GM12892 (cell line): ENCODE measurements around the gene TOGARAM1.
A peak's percentile ranks its signal among the peaks of the same experiment; 100 is the strongest.

Source experiments
- DNase-seq: peaks from one replicate; pipeline ENCODE4 v3.0.0; 2011; ENCODE audit not compliant: insufficient read length
- FAIRE-seq: peaks from 2 replicates; lab custom pipeline; 2011; peaks lifted over from hg19 to GRCh38; lab: Jason Lieb, UNC
- POLR2A ChIP-seq: IDR thresholded peaks from 2 replicates; pipeline ENCODE4 v1.6.1; 2011; ENCODE audit warnings: low read depth, low read length, control low read depth
- POLR2AphosphoS5 ChIP-seq: IDR thresholded peaks from 2 replicates; pipeline ENCODE4 v1.6.1; 2011; ENCODE audit warnings: low read depth, low read length, control low read depth
- TAF1 ChIP-seq: IDR thresholded peaks from 2 replicates; pipeline ENCODE4 v1.6.1; 2011; ENCODE audit warnings: low read depth, mild to moderate bottlenecking, control low read depth, low read length, borderline replicate concordance

Gene TOGARAM1

DNA sequence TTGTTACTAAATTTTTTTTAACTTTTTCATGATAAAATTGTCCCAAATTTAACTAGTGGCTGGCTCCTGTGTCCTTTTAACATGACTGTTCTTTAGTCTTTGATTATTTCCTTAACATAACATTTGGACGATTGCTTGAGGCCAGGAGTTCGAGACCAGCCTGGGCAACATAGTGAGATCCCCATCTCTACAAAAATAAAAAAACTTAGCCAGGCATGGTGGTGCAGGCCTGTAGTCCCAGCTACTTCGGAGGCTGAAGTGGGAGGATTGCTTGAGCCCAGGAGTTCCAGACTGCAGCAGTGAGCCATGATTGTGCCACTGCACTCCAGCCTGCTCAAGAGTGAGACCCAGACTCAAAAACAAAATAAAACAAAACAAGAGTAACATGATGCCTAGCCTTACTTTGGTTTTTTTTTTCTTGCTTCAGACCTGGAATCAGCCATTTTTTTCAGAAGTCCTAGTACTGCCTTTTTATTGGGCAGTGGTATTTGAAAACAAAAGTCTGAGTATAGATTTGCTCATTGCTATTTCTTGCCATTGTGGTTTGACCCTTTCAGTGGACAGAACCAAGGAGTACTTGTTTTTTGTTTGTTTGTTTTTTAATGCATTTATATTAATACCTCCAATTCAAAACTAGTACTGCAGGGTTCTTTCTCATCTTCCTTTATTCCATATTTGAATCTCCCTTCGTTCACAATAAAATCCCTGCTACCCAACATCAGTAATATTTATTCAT is 4.8 kb downstream of the TOGARAM1 start:
- FAIRE-seq (peak; percentile 76), DNase-seq (no peak)
- TF ChIP-seq POLR2A (no peak), POLR2AphosphoS5 (no peak), TAF1 (no peak)

DNA sequence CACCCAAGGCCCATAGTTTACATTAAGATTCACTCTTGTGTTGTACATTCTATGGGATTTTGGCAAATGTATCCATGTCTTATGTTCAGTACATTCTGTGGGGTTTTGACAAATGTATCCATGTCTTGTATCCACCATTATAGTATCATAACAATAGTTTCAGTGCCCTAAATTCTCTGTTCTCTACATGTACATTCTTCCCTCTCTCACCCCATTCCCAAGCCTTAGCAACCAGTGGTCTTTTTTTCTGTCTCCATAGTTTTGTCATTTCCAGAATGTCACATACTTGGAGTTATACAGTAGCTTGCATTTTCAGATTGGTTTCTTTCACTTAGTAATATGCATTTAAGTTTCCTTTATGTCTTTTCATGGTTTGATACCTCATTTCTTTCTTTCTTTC is 6.7 kb downstream of the TOGARAM1 start:
- DNase-seq (no peak), FAIRE-seq (no peak)
- TF ChIP-seq TAF1: no peak
- no peak for TF ChIP-seq POLR2AphosphoS5
- no peak for TF ChIP-seq POLR2A

- FAIRE-seq (peak; percentile 61), DNase-seq (no peak)
- TF ChIP-seq POLR2A (no peak), POLR2AphosphoS5 (no peak), TAF1 (no peak)
Measured at GRCh38 chr14:44970907-44971306, 8.9 kb downstream of the TOGARAM1 start.

DNA sequence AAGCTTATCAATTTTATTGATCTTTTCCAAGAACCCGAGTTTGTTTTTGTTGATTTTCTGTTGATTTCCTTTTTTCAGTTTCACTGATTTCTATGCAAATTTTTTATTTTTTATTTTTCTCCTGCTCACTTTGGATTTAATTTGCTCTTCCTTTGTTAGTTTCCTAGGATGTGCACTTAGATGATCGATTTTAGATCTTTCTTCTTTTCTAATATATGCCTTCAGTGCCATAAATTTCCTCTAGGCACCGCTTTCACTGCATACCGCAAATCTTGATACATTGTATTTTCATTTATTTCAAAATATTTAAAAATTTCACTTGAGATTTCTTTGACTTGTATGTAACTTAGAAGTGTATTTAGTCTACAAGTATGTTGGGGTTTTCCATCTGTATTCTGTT is 9.5 kb downstream of the TOGARAM1 start:
- FAIRE-seq (no peak), DNase-seq (no peak)
- TF ChIP-seq POLR2AphosphoS5: no peak
- no peak for TF ChIP-seq TAF1
- TF ChIP-seq POLR2A: no peak

GRCh38 chr14:44979273-44979672 is 17.3 kb downstream of the TOGARAM1 start:
- FAIRE-seq (no peak), DNase-seq (no peak)
- TF ChIP-seq POLR2AphosphoS5: no peak
- no peak for TF ChIP-seq TAF1
- no peak for TF ChIP-seq POLR2A

DNA sequence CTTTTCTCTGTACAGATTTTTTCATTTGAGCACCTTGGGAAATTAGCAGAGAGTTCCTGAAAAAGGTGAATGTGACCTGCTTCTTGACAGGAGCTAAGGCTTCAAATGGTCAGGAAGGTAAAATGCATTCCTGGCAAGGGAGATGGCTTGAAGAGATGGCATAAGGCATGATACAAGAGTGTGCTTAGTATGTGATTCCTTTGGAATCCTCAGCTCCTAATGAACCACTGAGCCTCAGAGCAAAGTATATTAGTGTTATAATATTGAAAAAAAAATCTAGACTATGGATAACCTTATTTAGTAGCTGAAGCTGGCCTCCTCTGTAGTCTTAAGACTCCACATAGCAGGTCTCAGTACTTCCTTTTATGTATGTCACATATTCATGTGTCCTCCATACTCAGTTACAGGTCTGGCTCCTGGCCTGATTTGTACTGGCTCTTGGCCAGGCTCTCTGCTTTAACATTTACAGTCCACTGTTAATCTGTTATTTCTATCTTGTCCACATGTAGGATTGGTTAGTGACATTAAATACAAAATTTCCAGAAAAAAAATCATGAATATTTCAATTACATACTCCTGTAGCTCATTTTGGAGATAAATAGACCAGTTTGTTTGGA is 17.9 kb downstream of the TOGARAM1 start:
- FAIRE-seq (no peak), DNase-seq (no peak)
- TF ChIP-seq POLR2A: no peak

- DNase-seq (no peak), FAIRE-seq (no peak)
- no peak for TF ChIP-seq TAF1
- TF ChIP-seq POLR2AphosphoS5: no peak
- no peak for TF ChIP-seq POLR2A
Measured at GRCh38 chr14:44981198-44981597, 19.2 kb downstream of the TOGARAM1 start.

GRCh38 chr14:44982594-44982993 is 20.6 kb downstream of the TOGARAM1 start:
- FAIRE-seq: no peak
- no peak for DNase-seq
- TF ChIP-seq TAF1 (no peak), POLR2A (no peak), POLR2AphosphoS5 (no peak)

GRCh38 chr14:44988694-44989093 is 26.7 kb downstream of the TOGARAM1 start:
- DNase-seq: no peak
- FAIRE-seq: peak; percentile 57
- TF ChIP-seq TAF1: no peak
- TF ChIP-seq POLR2A: no peak
- TF ChIP-seq POLR2AphosphoS5: no peak

DNA sequence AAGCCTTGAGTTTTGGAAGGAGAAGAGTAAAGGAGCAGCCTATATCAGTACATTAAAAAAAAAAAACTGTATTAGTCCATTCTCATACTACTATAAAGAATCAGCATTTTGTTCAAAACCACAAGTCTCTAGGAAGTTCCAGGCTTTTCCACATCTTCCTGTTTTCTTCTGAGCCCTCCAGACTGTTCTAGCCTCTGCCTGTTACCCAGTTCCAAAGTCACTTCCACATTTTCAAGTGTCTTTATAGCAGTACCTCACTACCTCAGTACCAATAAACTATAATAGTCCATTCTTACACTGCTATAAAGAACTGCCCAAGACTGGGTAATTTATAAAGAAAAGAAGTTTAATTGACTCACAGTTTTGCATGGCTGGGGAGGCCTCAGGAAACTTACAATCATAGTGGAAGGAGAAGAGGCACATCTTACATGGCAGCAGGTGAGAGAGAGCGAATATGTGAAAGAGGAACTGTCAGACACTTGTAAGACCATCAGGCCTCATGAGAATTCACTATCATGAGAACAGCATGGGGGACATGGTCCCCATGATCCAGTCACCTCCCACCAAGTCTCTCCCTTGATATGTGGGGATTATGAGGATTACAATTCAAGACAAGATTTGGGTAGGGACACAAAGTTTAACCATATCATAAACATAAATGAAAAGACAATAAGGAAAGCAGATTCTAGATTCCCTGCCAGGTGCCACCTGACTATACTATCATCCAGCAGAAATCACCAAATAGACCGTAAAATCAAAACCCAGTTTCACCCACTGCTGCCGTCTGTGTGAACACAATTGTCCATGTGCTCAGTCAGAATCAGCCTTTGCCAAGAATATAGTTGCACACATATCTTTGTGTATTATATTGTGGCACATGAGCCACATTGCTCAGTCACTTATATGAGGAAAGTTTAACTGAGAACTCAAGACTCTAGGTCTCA is 27.8 kb downstream of the TOGARAM1 start:
- no peak for TF ChIP-seq POLR2AphosphoS5
- no peak for TF ChIP-seq POLR2A
- no peak for TF ChIP-seq TAF1
- FAIRE-seq: no peak
- no peak for DNase-seq

GRCh38 chr14:44990533-44990932 is 28.5 kb downstream of the TOGARAM1 start:
- TF ChIP-seq TAF1 (no peak), POLR2AphosphoS5 (no peak), POLR2A (no peak)
- DNase-seq (no peak), FAIRE-seq (no peak)

- no peak for DNase-seq
- TF ChIP-seq POLR2A (no peak), POLR2AphosphoS5 (no peak), TAF1 (no peak)
- no peak for FAIRE-seq
Measured at GRCh38 chr14:44995196-44995595, 33.2 kb downstream of the TOGARAM1 start.
